ENCODE measurements around the gene OSBP2. TPM values are rescaled to one million over a fixed set of nuclear protein-coding genes. Genes with fewer than 3 reads are reported as not detected.

Gene OSBP2
- total and polyA plus RNA-seq, 4 donors, result 1.1 to 12.3 (median 2.6) TPM

DNA sequence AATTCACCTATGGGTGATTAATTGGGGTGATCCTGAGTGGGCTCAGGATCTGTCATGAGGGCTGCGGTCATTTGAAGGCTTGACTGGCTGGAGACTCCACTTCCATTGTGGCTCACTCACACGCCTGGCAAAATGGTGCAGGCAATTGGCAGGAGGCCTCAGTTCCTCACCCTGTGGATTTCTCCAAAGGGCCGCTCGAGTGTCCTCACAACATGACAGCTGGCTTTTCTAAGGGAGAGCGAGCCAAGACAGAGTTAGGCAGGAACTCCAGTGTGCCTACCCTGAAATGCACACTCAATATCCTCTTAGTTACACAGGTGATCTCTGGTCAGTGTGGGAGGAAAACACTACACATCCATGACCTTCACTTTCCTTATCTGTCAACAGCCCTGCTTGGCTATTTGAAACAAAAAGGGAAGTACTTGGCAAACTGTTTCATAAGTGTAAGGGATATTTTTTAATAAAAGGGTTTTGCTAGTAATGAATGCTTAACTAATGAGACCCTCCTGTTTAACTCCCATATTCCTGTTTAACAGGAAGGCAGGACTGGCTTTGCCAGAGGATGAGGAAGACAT lies 25.7 kb downstream of the OSBP2 start:
- Histone ChIP-seq H3K9ac (ENCODE audit: insufficient read depth in 1 of 2, low read length in 2 of 2) (no peak overlapping the region), H3K27ac (ENCODE audit: low read depth in 1 of 2, low read length in 1 of 2) (no peak overlapping the region), H3K27me3 (ENCODE audit: control insufficient read depth in 3 of 3, insufficient read depth in 3 of 3, low read length in 2 of 3) (no peaks in the 10 kb centered on the region), H3K36me3 (ENCODE audit: control insufficient read depth in 4 of 4, insufficient read depth in 4 of 4, low read length in 4 of 4) (no peaks in the 10 kb centered on the region), H3K4me3 (no peak overlapping the region), H3K4me1 (ENCODE audit: control insufficient read depth in 5 of 5, insufficient read depth in 5 of 5, low read length in 5 of 5) (peaks cover 0 to 1% (median 0%) of the 10 kb centered on the region in 5 donors), H3K9me3 (ENCODE audit: control insufficient read depth in 4 of 4, insufficient read depth in 3 of 4, low read length in 3 of 4) (no peaks in the 10 kb centered on the region)
- ATAC-seq (ENCODE audit: insufficient read depth, low FRiP score) (no peak), DNase-seq (peak in 1 of 3 donors; percentile 22)
- 60 to 74% methylated on average over 5 of the region's 5 CpGs for WGBS, 2 donors
- TF ChIP-seq CTCF (IDR thresholded peaks at IDR 0.05; ENCODE audit: control extremely low read depth, extremely low read depth), result no peak

DNA sequence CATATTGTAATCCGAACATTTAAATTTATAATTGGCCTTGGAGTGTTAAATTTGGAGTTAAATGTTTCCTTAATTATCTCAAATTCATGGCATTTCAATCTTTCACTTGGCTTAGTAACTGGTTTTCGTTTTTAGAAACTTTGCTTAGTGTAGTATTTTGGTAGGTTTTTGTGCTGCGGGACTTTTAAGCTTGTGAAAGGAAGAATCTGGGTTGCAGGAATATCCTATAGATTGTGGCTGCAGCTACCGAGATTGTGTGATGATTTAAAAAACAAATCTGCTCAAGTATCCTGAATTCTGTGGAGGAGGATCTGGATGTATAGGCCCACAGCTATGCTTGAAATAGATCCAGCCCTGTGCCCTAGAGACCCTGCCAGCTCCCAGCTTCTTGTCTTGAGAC lies 27.1 kb downstream of the OSBP2 start:
- 89 to 91% methylated on average over 4 of the region's 4 CpGs for WGBS, 2 donors

GRCh38 chr22:30728826-30729225 lies 34.2 kb downstream of the OSBP2 start:
- no peak overlapping the region for H3K4me3 ChIP-seq
- DNase-seq (no peak), ATAC-seq (ENCODE audit: insufficient read depth, low FRiP score) (no peak)
- no peaks in the 10 kb centered on the region for H3K9me3 ChIP-seq (ENCODE audit: control insufficient read depth in 4 of 4, insufficient read depth in 3 of 4, low read length in 3 of 4)
- H3K9ac ChIP-seq (ENCODE audit: insufficient read depth in 1 of 2, low read length in 2 of 2), result no peak overlapping the region
- no peaks in the 10 kb centered on the region for H3K4me1 ChIP-seq (ENCODE audit: control insufficient read depth in 5 of 5, insufficient read depth in 5 of 5, low read length in 5 of 5)
- H3K27me3 ChIP-seq (ENCODE audit: control insufficient read depth in 3 of 3, insufficient read depth in 3 of 3, low read length in 2 of 3), result no peaks in the 10 kb centered on the region
- TF ChIP-seq CTCF (IDR thresholded peaks at IDR 0.05; ENCODE audit: control extremely low read depth, extremely low read depth), result no peak
- WGBS, 2 donors, result 75 to 88% methylated on average over 2 of the region's 2 CpGs
- no peaks in the 10 kb centered on the region for H3K36me3 ChIP-seq (ENCODE audit: control insufficient read depth in 4 of 4, insufficient read depth in 4 of 4, low read length in 4 of 4)
- no peak overlapping the region for H3K27ac ChIP-seq (ENCODE audit: low read depth in 1 of 2, low read length in 1 of 2)

More for the DNA sequence above, 27.1 kb downstream of the OSBP2 start:
- Histone ChIP-seq H3K9ac (ENCODE audit: insufficient read depth in 1 of 2, low read length in 2 of 2) (no peak overlapping the region), H3K4me1 (ENCODE audit: control insufficient read depth in 5 of 5, insufficient read depth in 5 of 5, low read length in 5 of 5) (peaks cover 0 to 1% (median 0%) of the 10 kb centered on the region in 5 donors), H3K36me3 (ENCODE audit: control insufficient read depth in 4 of 4, insufficient read depth in 4 of 4, low read length in 4 of 4) (no peaks in the 10 kb centered on the region), H3K4me3 (no peak overlapping the region), H3K27ac (ENCODE audit: low read depth in 1 of 2, low read length in 1 of 2) (no peak overlapping the region), H3K9me3 (ENCODE audit: control insufficient read depth in 4 of 4, insufficient read depth in 3 of 4, low read length in 3 of 4) (no peaks in the 10 kb centered on the region), H3K27me3 (ENCODE audit: control insufficient read depth in 3 of 3, insufficient read depth in 3 of 3, low read length in 2 of 3) (no peaks in the 10 kb centered on the region)
- no peak for DNase-seq
- no peak for ATAC-seq (ENCODE audit: insufficient read depth, low FRiP score)
- no peak for TF ChIP-seq CTCF (IDR thresholded peaks at IDR 0.05; ENCODE audit: control extremely low read depth, extremely low read depth)

DNA sequence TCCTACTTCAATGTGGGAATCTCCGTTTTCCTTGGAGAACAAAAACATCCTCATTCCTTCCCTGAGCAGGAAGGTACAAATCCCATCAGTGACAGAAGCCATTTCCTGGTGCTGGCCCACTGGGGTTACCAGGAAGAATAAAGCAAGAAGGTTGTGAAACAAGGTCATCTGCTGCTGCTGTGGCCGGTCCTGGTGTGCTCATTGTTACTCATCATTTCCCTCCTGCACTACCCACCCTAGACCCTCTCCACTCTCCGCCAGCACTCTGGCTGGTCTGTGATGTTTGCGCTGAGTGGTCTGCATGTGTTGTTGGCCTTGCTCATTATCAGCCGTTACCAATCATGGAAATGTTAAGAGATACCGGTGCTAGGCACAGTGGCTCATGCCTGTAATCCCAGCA lies 37.0 kb downstream of the OSBP2 start:
- DNase-seq (peak in 1 of 3 donors; percentile 5), ATAC-seq (ENCODE audit: insufficient read depth, low FRiP score) (no peak)
- Histone ChIP-seq H3K4me3 (no peak overlapping the region), H3K4me1 (ENCODE audit: control insufficient read depth in 5 of 5, insufficient read depth in 5 of 5, low read length in 5 of 5) (no peaks in the 10 kb centered on the region), H3K27me3 (ENCODE audit: control insufficient read depth in 3 of 3, insufficient read depth in 3 of 3, low read length in 2 of 3) (no peaks in the 10 kb centered on the region), H3K27ac (ENCODE audit: low read depth in 1 of 2, low read length in 1 of 2) (no peak overlapping the region), H3K36me3 (ENCODE audit: control insufficient read depth in 4 of 4, insufficient read depth in 4 of 4, low read length in 4 of 4) (no peaks in the 10 kb centered on the region), H3K9ac (ENCODE audit: insufficient read depth in 1 of 2, low read length in 2 of 2) (no peak overlapping the region), H3K9me3 (ENCODE audit: control insufficient read depth in 4 of 4, insufficient read depth in 3 of 4, low read length in 3 of 4) (no peaks in the 10 kb centered on the region)
- no peak for TF ChIP-seq CTCF (IDR thresholded peaks at IDR 0.05; ENCODE audit: control extremely low read depth, extremely low read depth)
- 73 to 81% methylated on average over 6 of the region's 6 CpGs for WGBS, 2 donors

Data from lung (tissue), 12 donors.